ENCODE results near the gene FBXW4.
"Not testable (repeated sequence)": the region's sequence is repeated elsewhere in the genome, so short reads cannot be mapped to it uniquely, and the experiment has no call there.

FBXW4 gene

GRCh38 chr10:101617102-101617823, 77.7 kb downstream of the FBXW4 start:
- no peak for DNase-seq (ENCODE audit: low read depth in 2 of 2)

GRCh38 chr10:101616415-101617101, 78.4 kb downstream of the FBXW4 start:
- no peak for DNase-seq (ENCODE audit: low read depth in 2 of 2)

GRCh38 chr10:101615525-101616116, 79.3 kb downstream of the FBXW4 start:
- no peak for DNase-seq (ENCODE audit: low read depth in 2 of 2)

- DNase-seq (ENCODE audit: low read depth in 2 of 2), result no peak
Observed at GRCh38 chr10:101614663-101615524, 80.1 kb downstream of the FBXW4 start.

GRCh38 chr10:101613646-101614045, 81.3 kb downstream of the FBXW4 start:
- no peak for DNase-seq (ENCODE audit: low read depth in 2 of 2)

GRCh38 chr10:101612872-101613271, 82.1 kb downstream of the FBXW4 start:
- no peak for DNase-seq (ENCODE audit: low read depth in 2 of 2)

- no peak for DNase-seq (ENCODE audit: low read depth in 2 of 2)
Observed at GRCh38 chr10:101612086-101612485, 82.9 kb downstream of the FBXW4 start.

GRCh38 chr10:101611096-101611905, 83.7 kb downstream of the FBXW4 start:
- DNase-seq (ENCODE audit: low read depth in 2 of 2), result no peak

- no peak for DNase-seq (ENCODE audit: low read depth in 2 of 2)
Observed at GRCh38 chr10:101609481-101609880, 85.5 kb downstream of the FBXW4 start.

GRCh38 chr10:101607124-101607523, 87.8 kb downstream of the FBXW4 start:
- no peak for DNase-seq (ENCODE audit: low read depth in 2 of 2)

GRCh38 chr10:101602761-101603398, 92.1 kb downstream of the FBXW4 start:
- DNase-seq (ENCODE audit: low read depth in 2 of 2), result peak in 1 of 2 donors; percentile 31

GRCh38 chr10:101601541-101601940, 93.4 kb downstream of the FBXW4 start:
- DNase-seq (ENCODE audit: low read depth in 2 of 2), result no peak

GRCh38 chr10:101597091-101597900, 97.7 kb downstream of the FBXW4 start:
- DNase-seq (ENCODE audit: low read depth in 2 of 2), result no peak

- no peak for DNase-seq (ENCODE audit: low read depth in 2 of 2)
Observed at GRCh38 chr10:101595591-101596433, 99.2 kb downstream of the FBXW4 start.

- not testable (repeated sequence) for DNase-seq (ENCODE audit: low read depth in 2 of 2)
Observed at GRCh38 chr10:101593331-101593730, 101.6 kb downstream of the FBXW4 start.

- DNase-seq (ENCODE audit: low read depth in 2 of 2), result no peak
Observed at GRCh38 chr10:101588879-101589278, 106.1 kb downstream of the FBXW4 start.

GRCh38 chr10:101587725-101588653, 107.0 kb downstream of the FBXW4 start, which contains the start of the genes DPCD and POLL:
Gene DPCD (plus strand): TSS chr10:101588321. CDS start chr10:101588337, 16 bp downstream.
Gene POLL (minus strand): TSS chr10:101588257. CDS start chr10:101587360, 897 bp downstream.
- DNase-seq (ENCODE audit: low read depth in 2 of 2), result peak; percentile 80 to 82

All from stimulated activated CD8-positive, alpha-beta memory T cell treated with anti-CD3 and anti-CD28 coated beads, Interleukin-2, amount 100 ng/mL, for 1 hour (primary cell).